ENCODE data around the gene EOGT. TPM values are rescaled to one million over a fixed set of nuclear protein-coding genes. Genes with fewer than 3 reads are reported as not detected.

EOGT gene
- total and polyA plus RNA-seq, 2 experiments from 2014 or later = 11.9 to 27.2 TPM

DNA sequence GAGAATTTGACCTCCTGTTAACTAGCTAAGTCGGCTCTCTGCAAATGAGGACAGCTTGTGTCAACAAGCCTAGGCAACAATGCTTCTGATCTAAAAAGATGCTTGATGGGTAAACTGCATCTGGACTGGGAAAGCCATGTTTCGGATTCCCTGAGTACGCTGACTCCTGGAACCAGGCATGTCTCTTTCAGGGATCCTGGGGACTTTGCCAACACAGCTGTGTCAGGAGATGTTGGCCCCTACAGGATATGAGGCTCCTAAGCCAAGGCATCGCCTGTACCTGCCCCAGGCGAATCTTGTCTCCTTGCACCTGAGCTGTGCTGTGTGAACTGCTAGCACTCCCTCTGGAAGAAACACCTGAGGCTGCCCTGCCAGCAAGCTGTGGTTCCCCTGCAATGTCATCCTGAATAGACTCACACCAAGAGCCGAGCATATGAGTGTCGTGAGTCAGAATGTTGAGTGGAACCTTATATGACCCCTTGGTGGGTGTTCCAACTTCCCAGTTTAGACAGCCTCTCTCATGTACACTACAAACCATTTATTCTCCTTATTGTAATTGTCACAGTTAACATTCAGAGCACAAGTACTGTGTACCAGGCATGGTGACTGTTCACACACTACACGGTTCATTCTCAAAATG is 17.0 kb downstream of the EOGT start (continued):
- TF ChIP-seq, protein P1, sequence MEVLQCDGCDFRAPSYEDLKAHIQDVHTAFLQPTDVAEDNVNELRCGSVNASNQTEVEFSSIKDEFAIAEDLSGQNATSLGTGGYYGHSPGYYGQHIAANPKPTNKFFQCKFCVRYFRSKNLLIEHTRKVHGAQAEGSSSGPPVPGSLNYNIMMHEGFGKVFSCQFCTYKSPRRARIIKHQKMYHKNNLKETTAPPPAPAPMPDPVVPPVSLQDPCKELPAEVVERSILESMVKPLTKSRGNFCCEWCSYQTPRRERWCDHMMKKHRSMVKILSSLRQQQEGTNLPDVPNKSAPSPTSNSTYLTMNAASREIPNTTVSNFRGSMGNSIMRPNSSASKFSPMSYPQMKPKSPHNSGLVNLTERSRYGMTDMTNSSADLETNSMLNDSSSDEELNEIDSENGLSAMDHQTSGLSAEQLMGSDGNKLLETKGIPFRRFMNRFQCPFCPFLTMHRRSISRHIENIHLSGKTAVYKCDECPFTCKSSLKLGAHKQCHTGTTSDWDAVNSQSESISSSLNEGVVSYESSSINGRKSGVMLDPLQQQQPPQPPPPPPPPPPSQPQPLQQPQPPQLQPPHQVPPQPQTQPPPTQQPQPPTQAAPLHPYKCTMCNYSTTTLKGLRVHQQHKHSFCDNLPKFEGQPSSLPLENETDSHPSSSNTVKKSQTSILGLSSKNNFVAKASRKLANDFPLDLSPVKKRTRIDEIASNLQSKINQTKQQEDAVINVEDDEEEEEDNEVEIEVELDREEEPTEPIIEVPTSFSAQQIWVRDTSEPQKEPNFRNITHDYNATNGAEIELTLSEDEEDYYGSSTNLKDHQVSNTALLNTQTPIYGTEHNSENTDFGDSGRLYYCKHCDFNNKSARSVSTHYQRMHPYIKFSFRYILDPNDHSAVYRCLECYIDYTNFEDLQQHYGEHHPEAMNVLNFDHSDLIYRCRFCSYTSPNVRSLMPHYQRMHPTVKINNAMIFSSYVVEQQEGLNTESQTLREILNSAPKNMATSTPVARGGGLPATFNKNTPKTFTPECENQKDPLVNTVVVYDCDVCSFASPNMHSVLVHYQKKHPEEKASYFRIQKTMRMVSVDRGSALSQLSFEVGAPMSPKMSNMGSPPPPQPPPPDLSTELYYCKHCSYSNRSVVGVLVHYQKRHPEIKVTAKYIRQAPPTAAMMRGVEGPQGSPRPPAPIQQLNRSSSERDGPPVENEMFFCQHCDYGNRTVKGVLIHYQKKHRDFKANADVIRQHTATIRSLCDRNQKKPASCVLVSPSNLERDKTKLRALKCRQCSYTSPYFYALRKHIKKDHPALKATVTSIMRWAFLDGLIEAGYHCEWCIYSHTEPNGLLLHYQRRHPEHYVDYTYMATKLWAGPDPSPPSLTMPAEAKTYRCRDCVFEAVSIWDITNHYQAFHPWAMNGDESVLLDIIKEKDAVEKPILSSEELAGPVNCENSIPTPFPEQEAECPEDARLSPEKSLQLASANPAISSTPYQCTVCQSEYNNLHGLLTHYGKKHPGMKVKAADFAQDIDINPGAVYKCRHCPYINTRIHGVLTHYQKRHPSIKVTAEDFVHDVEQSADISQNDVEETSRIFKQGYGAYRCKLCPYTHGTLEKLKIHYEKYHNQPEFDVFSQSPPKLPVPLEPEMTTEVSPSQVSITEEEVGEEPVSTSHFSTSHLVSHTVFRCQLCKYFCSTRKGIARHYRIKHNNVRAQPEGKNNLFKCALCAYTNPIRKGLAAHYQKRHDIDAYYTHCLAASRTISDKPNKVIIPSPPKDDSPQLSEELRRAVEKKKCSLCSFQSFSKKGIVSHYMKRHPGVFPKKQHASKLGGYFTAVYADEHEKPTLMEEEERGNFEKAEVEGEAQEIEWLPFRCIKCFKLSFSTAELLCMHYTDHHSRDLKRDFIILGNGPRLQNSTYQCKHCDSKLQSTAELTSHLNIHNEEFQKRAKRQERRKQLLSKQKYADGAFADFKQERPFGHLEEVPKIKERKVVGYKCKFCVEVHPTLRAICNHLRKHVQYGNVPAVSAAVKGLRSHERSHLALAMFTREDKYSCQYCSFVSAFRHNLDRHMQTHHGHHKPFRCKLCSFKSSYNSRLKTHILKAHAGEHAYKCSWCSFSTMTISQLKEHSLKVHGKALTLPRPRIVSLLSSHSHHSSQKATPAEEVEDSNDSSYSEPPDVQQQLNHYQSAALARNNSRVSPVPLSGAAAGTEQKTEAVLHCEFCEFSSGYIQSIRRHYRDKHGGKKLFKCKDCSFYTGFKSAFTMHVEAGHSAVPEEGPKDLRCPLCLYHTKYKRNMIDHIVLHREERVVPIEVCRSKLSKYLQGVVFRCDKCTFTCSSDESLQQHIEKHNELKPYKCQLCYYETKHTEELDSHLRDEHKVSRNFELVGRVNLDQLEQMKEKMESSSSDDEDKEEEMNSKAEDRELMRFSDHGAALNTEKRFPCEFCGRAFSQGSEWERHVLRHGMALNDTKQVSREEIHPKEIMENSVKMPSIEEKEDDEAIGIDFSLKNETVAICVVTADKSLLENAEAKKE (CRISPR knock-in tag; IDR thresholded peaks at IDR 0.05) = no peak
- TF ChIP-seq, protein P2, sequence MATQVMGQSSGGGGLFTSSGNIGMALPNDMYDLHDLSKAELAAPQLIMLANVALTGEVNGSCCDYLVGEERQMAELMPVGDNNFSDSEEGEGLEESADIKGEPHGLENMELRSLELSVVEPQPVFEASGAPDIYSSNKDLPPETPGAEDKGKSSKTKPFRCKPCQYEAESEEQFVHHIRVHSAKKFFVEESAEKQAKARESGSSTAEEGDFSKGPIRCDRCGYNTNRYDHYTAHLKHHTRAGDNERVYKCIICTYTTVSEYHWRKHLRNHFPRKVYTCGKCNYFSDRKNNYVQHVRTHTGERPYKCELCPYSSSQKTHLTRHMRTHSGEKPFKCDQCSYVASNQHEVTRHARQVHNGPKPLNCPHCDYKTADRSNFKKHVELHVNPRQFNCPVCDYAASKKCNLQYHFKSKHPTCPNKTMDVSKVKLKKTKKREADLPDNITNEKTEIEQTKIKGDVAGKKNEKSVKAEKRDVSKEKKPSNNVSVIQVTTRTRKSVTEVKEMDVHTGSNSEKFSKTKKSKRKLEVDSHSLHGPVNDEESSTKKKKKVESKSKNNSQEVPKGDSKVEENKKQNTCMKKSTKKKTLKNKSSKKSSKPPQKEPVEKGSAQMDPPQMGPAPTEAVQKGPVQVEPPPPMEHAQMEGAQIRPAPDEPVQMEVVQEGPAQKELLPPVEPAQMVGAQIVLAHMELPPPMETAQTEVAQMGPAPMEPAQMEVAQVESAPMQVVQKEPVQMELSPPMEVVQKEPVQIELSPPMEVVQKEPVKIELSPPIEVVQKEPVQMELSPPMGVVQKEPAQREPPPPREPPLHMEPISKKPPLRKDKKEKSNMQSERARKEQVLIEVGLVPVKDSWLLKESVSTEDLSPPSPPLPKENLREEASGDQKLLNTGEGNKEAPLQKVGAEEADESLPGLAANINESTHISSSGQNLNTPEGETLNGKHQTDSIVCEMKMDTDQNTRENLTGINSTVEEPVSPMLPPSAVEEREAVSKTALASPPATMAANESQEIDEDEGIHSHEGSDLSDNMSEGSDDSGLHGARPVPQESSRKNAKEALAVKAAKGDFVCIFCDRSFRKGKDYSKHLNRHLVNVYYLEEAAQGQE (IDR thresholded peaks at IDR 0.05; ENCODE audit: unreplicated experiment) = no peak
- no peak for TF ChIP-seq ZNF331 (CRISPR knock-in tag; IDR thresholded peaks at IDR 0.05; ENCODE audit: low read depth)
- TF ChIP-seq ZNF114 (CRISPR knock-in tag; IDR thresholded peaks at IDR 0.05) = no peak

DNA sequence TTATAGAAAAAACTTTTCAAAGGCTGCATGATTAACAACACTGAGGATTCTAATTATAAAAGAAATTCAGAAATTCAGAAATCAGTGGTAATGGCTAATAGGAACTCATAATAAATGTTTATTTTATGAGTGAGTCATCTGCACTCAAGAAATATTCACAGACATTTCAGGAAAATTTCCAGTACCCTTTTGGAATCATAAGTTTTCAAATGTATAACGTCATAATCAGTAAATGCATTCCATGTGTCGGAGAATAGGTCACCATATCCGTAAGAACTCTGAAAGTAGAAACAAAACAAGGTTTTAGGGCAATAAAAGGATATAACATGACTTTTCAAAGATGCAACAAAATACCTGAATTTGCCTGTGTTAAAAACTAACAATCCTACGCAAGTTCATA is 24.7 kb downstream of the EOGT start:
- H3K79me2 ChIP-seq (replicated peaks; ENCODE audit: insufficient read depth) = no peaks in the 10 kb centered on the region
- no peaks in the 10 kb centered on the region for H3K27me3 Mint-ChIP-seq (ENCODE audit: insufficient read depth, low read depth, poor library complexity)
- H3K27me3 ChIP-seq (ENCODE audit: insufficient read depth) = no peaks in the 10 kb centered on the region
- H3K4me2 ChIP-seq = no peak overlapping the region
- H3K9me2 ChIP-seq (ENCODE audit: insufficient read depth) = 0 out of 2 replicates have a peak, but pooled peaks cover 3% of the 10 kb centered on the region
- ATAC-seq (no peak), DNase-seq (ENCODE audit: low spot score) (no peak)
- no peaks in the 10 kb centered on the region for H3K4me1 ChIP-seq (ENCODE audit: insufficient read depth)
- no peak overlapping the region for H3K4me3 ChIP-seq
- no peak overlapping the region for H2AFZ ChIP-seq
- H3K9me3 Mint-ChIP-seq = peaks cover 11% of the 10 kb centered on the region
- no peak overlapping the region for H3K27ac Mint-ChIP-seq
- no peaks in the 10 kb centered on the region for H4K20me1 ChIP-seq (replicated peaks; ENCODE audit: insufficient read depth)
- peaks cover 59% of the 10 kb centered on the region for H3K36me3 Mint-ChIP-seq (ENCODE audit: low read depth)
- no peak overlapping the region for H3K4me3 Mint-ChIP-seq
- no peak overlapping the region for H3K27ac ChIP-seq (ENCODE audit: low read depth)
- H3K4me1 Mint-ChIP-seq = no peaks in the 10 kb centered on the region
- peaks cover 20% of the 10 kb centered on the region for H3K36me3 ChIP-seq (ENCODE audit: insufficient read depth)
- no peaks in the 10 kb centered on the region for H3F3A ChIP-seq (replicated peaks; ENCODE audit: low read depth)
- TF ChIP-seq POLR2AphosphoS5 (IDR thresholded peaks at IDR 0.05; ENCODE audit: low read depth) (no peak), CREB1 (CRISPR knock-in tag; IDR thresholded peaks at IDR 0.05; ENCODE audit: low read depth) (no peak), EZH2phosphoT487 (IDR thresholded peaks at IDR 0.05; ENCODE audit: unreplicated experiment) (no peak), STAT1 (IDR thresholded peaks at IDR 0.05; ENCODE audit: unreplicated experiment) (no peak), ZNF114 (CRISPR knock-in tag; IDR thresholded peaks at IDR 0.05) (no peak), EZH2 (IDR thresholded peaks at IDR 0.05; ENCODE audit: low read depth, unreplicated experiment) (no peak), NANOG (IDR thresholded peaks at IDR 0.05; ENCODE audit: borderline replicate concordance) (no peak), ZNF331 (CRISPR knock-in tag; IDR thresholded peaks at IDR 0.05; ENCODE audit: low read depth) (no peak)

All from GM23338 (cell line).